Measurements from ENCODE around the gene TUBB.
"Not testable (repeated sequence)": the region's sequence is repeated elsewhere in the genome, so short reads cannot be mapped to it uniquely, and the experiment has no call there.

Gene TUBB

DNA sequence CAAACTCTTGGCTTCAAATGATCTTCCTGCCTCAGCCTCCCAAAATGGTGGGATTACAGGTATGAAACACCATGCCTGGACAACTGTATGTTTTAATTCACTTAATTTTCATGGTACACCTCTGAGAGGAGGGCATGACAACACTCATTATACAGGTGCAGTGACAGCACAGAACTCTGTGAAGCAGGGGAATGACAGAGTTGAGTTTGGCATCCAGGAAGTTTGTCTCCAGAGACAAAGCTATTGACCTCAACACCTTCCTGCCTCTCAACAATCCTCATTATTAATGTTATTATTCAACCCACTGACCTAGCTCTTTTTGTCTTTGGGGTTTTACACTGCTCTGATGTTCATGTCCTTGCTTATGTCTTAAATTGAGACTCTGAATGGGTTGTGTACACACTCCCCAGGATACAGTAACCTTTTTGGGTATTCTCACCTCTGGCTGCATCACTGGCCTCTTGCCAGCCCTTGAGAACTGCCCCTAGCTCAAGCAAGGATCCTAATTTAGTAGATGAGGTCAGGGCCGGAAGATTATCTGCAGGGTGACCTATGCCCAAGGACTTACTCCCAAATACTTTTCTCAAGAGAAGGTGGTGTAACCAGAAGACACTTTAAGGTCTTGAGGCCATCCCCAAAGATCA, 37.2 kb downstream of the TUBB start:
- Histone ChIP-seq H3K27me3 (ENCODE audit: insufficient read depth, insufficient read length) (no peaks in the 10 kb centered on the region), H3K4me3 (ENCODE audit: insufficient read length, low read depth) (no peak overlapping the region), H3K36me3 (ENCODE audit: insufficient read depth, insufficient read length, low read length) (no peaks in the 10 kb centered on the region), H3K9me3 (ENCODE audit: insufficient read depth, low read length) (no peaks in the 10 kb centered on the region), H3K4me1 (ENCODE audit: insufficient read depth, insufficient read length) (no peaks in the 10 kb centered on the region), H3K9ac (ENCODE audit: insufficient read length, low read depth) (no peak overlapping the region)
- TF ChIP-seq SUZ12 (IDR thresholded peaks at IDR 0.05; ENCODE audit: extremely low read depth, insufficient read depth, insufficient read length): no peak
- TF ChIP-seq ZNF274 (IDR thresholded peaks at IDR 0.05; ENCODE audit: low read depth, low read length): no peak
- TF ChIP-seq YY1 (IDR thresholded peaks at IDR 0.05; ENCODE audit: insufficient read depth, insufficient read length): no peak
- DNase-seq (ENCODE audit: low read depth, low spot score): no peak

DNA sequence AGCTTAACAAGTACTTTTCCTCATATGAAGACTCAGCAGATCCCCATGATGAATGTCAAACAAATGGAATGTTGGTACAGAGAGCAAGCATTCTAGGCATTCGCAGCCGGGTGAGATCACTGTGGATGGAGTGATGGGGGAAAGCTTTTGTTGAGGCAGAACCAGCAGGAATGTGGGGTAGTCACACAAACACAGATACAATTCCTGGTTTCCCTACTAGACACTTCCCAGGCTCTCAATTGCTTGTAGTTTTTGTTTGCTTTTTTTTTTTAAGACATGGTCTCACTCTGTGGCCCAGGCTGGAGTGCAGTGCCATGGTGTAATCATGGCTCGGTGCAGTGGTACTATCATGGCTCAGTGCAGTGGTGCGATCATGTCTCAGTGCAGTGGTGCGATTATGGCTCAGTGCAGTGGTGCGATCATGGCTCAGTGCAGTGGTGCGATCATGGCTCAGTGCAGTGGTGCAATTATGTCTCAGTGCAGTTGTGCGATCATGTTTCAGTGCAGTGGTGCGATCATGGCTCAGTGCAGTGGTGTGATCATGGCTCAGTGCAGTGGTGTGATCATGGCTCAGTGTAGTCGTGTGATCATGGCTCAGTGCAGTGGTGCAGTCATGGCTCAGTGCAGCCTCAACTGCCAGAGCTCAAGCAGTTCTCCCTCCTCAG, 39.6 kb downstream of the TUBB start:
- DNase-seq (ENCODE audit: low read depth, low spot score): no peak
- Histone ChIP-seq H3K36me3 (ENCODE audit: insufficient read depth, insufficient read length, low read length) (no peaks in the 10 kb centered on the region), H3K27me3 (ENCODE audit: insufficient read depth, insufficient read length) (no peaks in the 10 kb centered on the region), H3K9me3 (ENCODE audit: insufficient read depth, low read length) (no peaks in the 10 kb centered on the region), H3K4me1 (ENCODE audit: insufficient read depth, insufficient read length) (no peaks in the 10 kb centered on the region), H3K9ac (ENCODE audit: insufficient read length, low read depth) (no peak overlapping the region), H3K4me3 (ENCODE audit: insufficient read length, low read depth) (no peak overlapping the region)
- TF ChIP-seq SUZ12 (IDR thresholded peaks at IDR 0.05; ENCODE audit: extremely low read depth, insufficient read depth, insufficient read length) (no peak), YY1 (IDR thresholded peaks at IDR 0.05; ENCODE audit: insufficient read depth, insufficient read length) (no peak), ZNF274 (IDR thresholded peaks at IDR 0.05; ENCODE audit: low read depth, low read length) (no peak)

DNA sequence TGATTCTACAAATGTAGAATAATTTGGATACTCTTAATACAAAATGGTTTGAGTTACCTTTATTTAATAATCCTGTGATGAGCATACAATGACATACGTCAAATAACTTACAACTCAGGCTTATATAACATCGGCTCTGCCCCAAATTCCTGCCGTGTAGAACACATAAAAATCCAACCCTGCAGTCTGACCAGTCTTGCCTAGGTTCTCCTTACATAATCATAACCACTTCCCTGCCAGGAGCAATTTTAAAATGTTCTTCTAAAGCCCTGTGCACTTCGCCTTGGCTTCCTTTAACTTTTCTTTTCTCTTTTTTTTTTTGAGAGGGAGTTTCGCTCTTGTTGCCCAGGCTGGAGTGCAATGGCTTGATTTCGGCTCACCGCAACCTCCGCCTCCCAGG, 40.4 kb downstream of the TUBB start:
- TF ChIP-seq ZNF274 (IDR thresholded peaks at IDR 0.05; ENCODE audit: low read depth, low read length) (no peak), SUZ12 (IDR thresholded peaks at IDR 0.05; ENCODE audit: extremely low read depth, insufficient read depth, insufficient read length) (no peak), YY1 (IDR thresholded peaks at IDR 0.05; ENCODE audit: insufficient read depth, insufficient read length) (no peak)
- Histone ChIP-seq H3K9me3 (ENCODE audit: insufficient read depth, low read length) (no peaks in the 10 kb centered on the region), H3K27me3 (ENCODE audit: insufficient read depth, insufficient read length) (no peaks in the 10 kb centered on the region), H3K9ac (ENCODE audit: insufficient read length, low read depth) (no peak overlapping the region), H3K36me3 (ENCODE audit: insufficient read depth, insufficient read length, low read length) (no peaks in the 10 kb centered on the region), H3K4me1 (ENCODE audit: insufficient read depth, insufficient read length) (no peaks in the 10 kb centered on the region), H3K4me3 (ENCODE audit: insufficient read length, low read depth) (no peak overlapping the region)
- no peak for DNase-seq (ENCODE audit: low read depth, low spot score)

DNA sequence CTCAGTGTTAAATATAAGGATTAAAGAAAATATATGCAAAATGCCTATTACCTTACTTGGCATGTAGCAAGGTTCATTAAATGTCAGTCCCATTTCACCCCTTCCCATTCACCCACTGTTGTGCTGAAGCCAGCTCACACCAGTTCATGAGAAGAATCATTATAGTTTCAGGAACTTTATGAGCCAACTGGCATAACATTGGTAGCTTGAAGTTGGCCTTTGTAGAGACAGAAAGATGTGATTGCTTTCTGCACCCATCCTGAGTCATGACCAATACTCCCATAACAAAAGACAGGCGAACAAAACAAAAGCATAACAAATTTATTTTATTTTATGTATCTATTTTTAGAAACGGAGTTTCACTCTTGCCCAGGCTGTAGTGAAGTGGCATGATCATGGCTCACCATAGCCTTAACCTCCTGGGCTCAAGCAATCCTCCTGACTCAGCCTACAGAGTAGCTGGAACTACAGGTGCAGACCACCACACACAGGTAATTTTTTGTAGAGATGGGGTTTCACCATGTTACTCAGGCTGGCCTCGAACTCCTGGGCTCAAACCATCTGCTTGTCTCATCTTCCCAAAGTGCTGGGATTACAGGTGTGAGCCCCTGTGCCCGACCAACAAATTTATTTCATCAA, 41.8 kb downstream of the TUBB start:
- Histone ChIP-seq H3K4me1 (ENCODE audit: insufficient read depth, insufficient read length) (peaks cover 3% of the 10 kb centered on the region), H3K9me3 (ENCODE audit: insufficient read depth, low read length) (no peaks in the 10 kb centered on the region), H3K9ac (ENCODE audit: insufficient read length, low read depth) (no peak overlapping the region), H3K4me3 (ENCODE audit: insufficient read length, low read depth) (no peak overlapping the region), H3K27me3 (ENCODE audit: insufficient read depth, insufficient read length) (no peaks in the 10 kb centered on the region), H3K36me3 (ENCODE audit: insufficient read depth, insufficient read length, low read length) (no peaks in the 10 kb centered on the region)
- TF ChIP-seq YY1 (IDR thresholded peaks at IDR 0.05; ENCODE audit: insufficient read depth, insufficient read length): no peak
- no peak for TF ChIP-seq SUZ12 (IDR thresholded peaks at IDR 0.05; ENCODE audit: extremely low read depth, insufficient read depth, insufficient read length)
- TF ChIP-seq ZNF274 (IDR thresholded peaks at IDR 0.05; ENCODE audit: low read depth, low read length): no peak
- DNase-seq (ENCODE audit: low read depth, low spot score): no peak

DNA sequence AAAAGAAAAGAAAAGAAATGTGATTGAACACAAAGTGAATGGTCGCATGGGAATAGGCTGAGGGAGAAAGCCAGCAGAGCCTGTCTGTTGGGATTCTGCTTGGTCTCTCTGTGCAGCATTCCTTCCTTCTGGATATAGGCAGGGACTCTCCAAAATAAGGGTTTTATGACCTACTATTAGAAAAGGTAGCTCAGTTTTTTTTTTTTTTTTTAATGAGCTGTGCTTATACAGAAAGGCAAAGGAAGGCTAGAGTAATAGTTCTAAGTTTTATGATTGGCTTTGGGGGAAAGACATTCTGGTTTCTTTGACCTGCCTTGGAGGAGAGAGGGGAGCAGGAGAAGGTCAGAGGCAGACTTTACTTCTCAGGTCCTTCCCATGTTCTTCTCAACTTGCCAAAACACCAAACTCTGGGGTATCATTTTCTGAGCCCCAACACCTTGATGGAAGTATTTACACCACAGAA, 43.0 kb downstream of the TUBB start:
- H3K36me3 ChIP-seq (ENCODE audit: insufficient read depth, insufficient read length, low read length): no peaks in the 10 kb centered on the region
- peaks cover 3% of the 10 kb centered on the region for H3K4me1 ChIP-seq (ENCODE audit: insufficient read depth, insufficient read length)
- DNase-seq (ENCODE audit: low read depth, low spot score): no peak
- H3K9ac ChIP-seq (ENCODE audit: insufficient read length, low read depth): no peak overlapping the region
- no peaks in the 10 kb centered on the region for H3K27me3 ChIP-seq (ENCODE audit: insufficient read depth, insufficient read length)
- TF ChIP-seq YY1 (IDR thresholded peaks at IDR 0.05; ENCODE audit: insufficient read depth, insufficient read length) (no peak), ZNF274 (IDR thresholded peaks at IDR 0.05; ENCODE audit: low read depth, low read length) (no peak), SUZ12 (IDR thresholded peaks at IDR 0.05; ENCODE audit: extremely low read depth, insufficient read depth, insufficient read length) (no peak)
- no peak overlapping the region for H3K4me3 ChIP-seq (ENCODE audit: insufficient read length, low read depth)
- no peaks in the 10 kb centered on the region for H3K9me3 ChIP-seq (ENCODE audit: insufficient read depth, low read length)

DNA sequence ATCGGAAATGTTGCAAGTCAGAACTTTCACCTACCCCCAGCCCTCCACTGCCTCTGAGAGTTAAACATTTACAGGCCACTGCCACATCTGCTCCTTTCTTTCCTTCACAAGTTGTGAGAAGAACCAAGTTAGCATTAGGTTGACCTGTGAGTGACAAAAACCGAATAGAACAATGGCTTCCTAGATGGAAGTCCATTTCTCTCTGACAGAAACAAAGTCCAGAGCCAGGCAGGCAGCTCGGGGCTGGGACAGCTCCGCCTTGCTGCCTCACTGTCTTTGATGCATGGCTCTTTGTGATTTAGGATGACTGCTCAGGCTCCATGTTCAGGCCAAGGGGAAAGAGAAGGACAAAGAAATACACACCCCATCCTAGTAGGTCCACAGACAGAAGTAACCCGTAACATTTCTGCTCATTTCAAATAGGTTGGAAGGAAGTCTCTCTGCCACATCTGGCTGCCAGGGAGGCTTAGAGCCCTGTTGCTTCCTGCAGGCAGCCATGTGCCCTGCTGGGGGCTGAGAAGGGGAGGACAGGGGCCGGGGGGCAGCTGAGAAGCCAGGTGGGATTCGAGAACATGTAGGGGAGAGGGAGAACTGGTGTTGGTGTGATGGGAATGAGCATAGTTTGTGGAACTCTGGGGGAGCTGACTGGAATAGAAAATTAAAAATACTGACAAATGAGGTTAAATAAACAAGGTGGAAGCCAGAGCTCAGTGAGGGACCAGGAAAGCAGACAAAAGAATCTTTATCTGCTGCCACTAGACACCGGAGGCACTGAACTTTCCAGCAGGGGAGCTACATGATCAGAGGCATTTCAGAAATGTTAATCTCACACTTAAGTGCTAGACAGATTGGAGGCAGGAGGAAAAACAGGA, 43.7 kb downstream of the TUBB start:
- Histone ChIP-seq H3K9ac (ENCODE audit: insufficient read length, low read depth) (no peak overlapping the region), H3K4me1 (ENCODE audit: insufficient read depth, insufficient read length) (peaks cover 7% of the 10 kb centered on the region), H3K36me3 (ENCODE audit: insufficient read depth, insufficient read length, low read length) (no peaks in the 10 kb centered on the region), H3K27me3 (ENCODE audit: insufficient read depth, insufficient read length) (no peaks in the 10 kb centered on the region), H3K4me3 (ENCODE audit: insufficient read length, low read depth) (no peak overlapping the region), H3K9me3 (ENCODE audit: insufficient read depth, low read length) (no peaks in the 10 kb centered on the region)
- TF ChIP-seq ZNF274 (IDR thresholded peaks at IDR 0.05; ENCODE audit: low read depth, low read length) (no peak), YY1 (IDR thresholded peaks at IDR 0.05; ENCODE audit: insufficient read depth, insufficient read length) (no peak), SUZ12 (IDR thresholded peaks at IDR 0.05; ENCODE audit: extremely low read depth, insufficient read depth, insufficient read length) (no peak)
- DNase-seq (ENCODE audit: low read depth, low spot score): no peak

DNA sequence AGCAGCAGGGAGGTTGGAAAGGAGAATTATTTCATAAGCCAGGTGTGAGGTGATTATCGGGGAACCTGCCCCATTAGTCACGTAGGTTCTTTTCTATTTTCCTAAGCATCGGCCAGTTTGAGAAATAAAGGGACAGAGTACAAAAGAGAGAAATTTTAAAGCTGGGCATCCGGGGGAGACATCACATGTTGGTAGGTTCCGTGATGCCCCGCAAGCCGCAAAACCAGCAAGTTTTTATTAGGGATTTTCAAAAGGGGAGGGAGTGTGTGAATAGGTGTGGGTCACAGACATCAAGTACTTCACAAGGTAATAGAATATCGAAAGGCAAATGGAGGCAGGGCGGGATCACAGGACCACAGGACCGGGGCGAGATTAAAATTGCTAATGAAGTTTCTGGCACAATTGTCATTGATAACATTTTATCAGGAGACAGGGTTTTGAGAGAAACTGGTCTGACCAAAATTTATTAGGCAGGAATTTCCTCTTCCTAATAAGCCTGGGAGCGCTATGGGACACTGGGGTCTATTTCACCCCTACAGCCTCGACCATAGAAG, 44.4 kb downstream of the TUBB start:
- not testable (repeated sequence) for H3K9ac ChIP-seq (ENCODE audit: insufficient read length, low read depth); DNase-seq (ENCODE audit: low read depth, low spot score); H3K4me3 ChIP-seq (ENCODE audit: insufficient read length, low read depth); H3K36me3 ChIP-seq (ENCODE audit: insufficient read depth, insufficient read length, low read length); H3K27me3 ChIP-seq (ENCODE audit: insufficient read depth, insufficient read length); H3K9me3 ChIP-seq (ENCODE audit: insufficient read depth, low read length)
- H3K4me1 ChIP-seq (ENCODE audit: insufficient read depth, insufficient read length): peaks cover 10% of the 10 kb centered on the region

DNA sequence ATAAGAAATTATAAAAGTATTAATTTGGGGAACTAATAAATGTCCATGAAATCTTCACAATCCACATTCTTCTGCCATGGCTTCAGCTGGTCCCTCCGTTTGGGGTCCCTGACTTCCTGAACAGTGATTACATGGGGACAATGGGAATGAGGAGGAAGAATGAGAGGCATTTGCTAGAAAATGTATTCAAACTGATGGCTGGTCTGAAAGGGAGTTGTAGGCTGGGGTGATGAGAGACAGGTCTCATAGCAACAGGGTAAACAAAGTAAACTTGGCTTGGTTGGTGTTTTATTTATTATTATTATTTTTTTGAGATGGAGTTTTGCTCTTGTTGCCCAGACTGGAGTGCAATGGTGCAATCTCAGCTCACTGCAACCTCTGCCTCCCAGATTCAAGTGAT, 45.3 kb downstream of the TUBB start:
- not testable (repeated sequence) for H3K4me3 ChIP-seq (ENCODE audit: insufficient read length, low read depth); H3K36me3 ChIP-seq (ENCODE audit: insufficient read depth, insufficient read length, low read length); H3K9ac ChIP-seq (ENCODE audit: insufficient read length, low read depth); H3K9me3 ChIP-seq (ENCODE audit: insufficient read depth, low read length); H3K27me3 ChIP-seq (ENCODE audit: insufficient read depth, insufficient read length); DNase-seq (ENCODE audit: low read depth, low spot score)
- H3K4me1 ChIP-seq (ENCODE audit: insufficient read depth, insufficient read length): peaks cover 10% of the 10 kb centered on the region
